AG10803 (cell line): Measurements from ENCODE around the gene PCDH9.

ENCODE experiments used
- DNase-seq: peaks from one replicate; pipeline ENCODE4 v3.0.0; 2010; ENCODE audit warnings: low read depth
- H3K4me3 ChIP-seq: 2 replicates; pipeline ENCODE4 v1.5.1; 2011; ENCODE audit warnings: mild to moderate bottlenecking, low read length, control low read depth
- TF ChIP-seq, protein P1 (sequence below): conservative IDR thresholded peaks from 2 replicates; pipeline ENCODE4 v1.5.1; 2011; ENCODE audit warnings: mild to moderate bottlenecking, low read length, control low read depth, inconsistent platforms

Gene PCDH9

GRCh38 chr13:67224148-67224846 lies 5.8 kb downstream of the PCDH9 start:
- TF ChIP-seq, protein P1, sequence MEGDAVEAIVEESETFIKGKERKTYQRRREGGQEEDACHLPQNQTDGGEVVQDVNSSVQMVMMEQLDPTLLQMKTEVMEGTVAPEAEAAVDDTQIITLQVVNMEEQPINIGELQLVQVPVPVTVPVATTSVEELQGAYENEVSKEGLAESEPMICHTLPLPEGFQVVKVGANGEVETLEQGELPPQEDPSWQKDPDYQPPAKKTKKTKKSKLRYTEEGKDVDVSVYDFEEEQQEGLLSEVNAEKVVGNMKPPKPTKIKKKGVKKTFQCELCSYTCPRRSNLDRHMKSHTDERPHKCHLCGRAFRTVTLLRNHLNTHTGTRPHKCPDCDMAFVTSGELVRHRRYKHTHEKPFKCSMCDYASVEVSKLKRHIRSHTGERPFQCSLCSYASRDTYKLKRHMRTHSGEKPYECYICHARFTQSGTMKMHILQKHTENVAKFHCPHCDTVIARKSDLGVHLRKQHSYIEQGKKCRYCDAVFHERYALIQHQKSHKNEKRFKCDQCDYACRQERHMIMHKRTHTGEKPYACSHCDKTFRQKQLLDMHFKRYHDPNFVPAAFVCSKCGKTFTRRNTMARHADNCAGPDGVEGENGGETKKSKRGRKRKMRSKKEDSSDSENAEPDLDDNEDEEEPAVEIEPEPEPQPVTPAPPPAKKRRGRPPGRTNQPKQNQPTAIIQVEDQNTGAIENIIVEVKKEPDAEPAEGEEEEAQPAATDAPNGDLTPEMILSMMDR: peak; percentile 66
- H3K4me3 ChIP-seq: peak overlapping the region; percentile 6; the same call in 1 of the 2 replicates
- DNase-seq: peak; percentile 67

DNA sequence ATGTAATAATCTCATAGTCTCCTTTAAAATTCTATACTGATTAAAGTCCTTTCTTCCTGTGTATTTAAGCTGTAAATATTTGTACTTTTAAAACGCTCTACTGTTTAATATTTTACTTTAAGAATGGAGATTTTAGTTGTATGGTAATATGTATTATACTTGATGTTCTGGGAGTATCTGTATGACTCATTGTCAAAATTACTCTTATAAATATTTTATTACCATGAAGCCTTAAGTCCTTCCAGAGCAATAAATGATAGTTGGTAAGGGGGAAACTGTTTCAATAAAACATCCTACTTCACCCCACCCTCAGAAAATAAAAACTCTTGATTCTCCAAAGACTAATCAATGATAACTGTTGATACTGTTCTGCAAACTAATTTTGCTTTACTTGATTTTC lies 6.4 kb downstream of the PCDH9 start:
- DNase-seq: no peak
- TF ChIP-seq, protein P1: no peak
- no peak overlapping the region for H3K4me3 ChIP-seq

- H3K4me3 ChIP-seq: no peak overlapping the region
- TF ChIP-seq, protein P1: no peak
- DNase-seq: peak; percentile 26
These were observed 7.1 kb downstream of the PCDH9 start for GRCh38 chr13:67223024-67223423.

DNA sequence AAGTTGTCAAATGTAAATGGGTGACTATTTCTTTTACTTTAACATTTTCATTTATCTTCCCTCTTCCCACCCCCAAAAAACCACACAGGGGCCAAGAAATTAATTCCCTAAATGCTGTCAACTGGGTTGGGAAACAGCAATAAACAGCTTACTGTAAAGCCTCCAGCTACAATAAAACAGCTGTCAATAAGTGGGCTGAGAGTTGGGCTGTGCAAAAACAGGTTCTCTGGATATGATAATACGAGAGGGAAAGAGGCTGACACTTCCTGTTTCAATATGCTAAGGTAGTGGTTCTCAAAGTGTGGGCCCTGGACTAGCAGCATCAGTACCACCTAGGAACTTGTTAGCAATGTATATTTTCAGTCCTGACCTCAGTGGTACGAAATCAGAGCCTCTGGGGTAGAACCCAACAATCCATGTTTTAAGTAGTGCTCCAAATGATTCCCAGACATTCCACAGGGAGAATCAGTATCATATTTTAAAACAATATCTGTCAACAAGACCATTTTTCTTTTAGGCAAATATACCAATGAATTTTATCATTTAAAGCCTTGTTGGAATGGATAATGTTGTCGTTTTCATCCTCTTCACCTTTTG lies 8.4 kb downstream of the PCDH9 start:
- H3K4me3 ChIP-seq: no peak overlapping the region
- TF ChIP-seq, protein P1: no peak
- DNase-seq: no peak

DNA sequence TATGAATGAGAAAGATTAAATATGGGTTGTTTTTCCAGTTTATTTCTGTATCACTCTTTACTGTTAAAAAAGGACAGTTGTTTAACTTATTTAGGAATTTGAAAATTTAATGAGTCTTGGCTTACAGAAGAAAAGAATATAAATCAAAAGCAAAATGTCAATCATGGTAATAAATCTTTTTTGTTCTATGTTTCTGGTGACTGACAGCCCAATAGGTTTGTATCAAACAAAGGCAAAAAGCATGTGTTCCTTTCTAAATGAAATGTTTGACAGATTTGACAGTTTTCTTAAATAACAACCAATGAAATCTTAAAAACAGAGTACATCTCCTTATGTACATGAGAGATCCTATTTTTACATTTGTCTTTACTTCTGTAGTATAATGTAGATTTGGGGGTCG lies 11.0 kb downstream of the PCDH9 start:
- TF ChIP-seq, protein P1: no peak
- H3K4me3 ChIP-seq: no peak overlapping the region
- DNase-seq: no peak

DNA sequence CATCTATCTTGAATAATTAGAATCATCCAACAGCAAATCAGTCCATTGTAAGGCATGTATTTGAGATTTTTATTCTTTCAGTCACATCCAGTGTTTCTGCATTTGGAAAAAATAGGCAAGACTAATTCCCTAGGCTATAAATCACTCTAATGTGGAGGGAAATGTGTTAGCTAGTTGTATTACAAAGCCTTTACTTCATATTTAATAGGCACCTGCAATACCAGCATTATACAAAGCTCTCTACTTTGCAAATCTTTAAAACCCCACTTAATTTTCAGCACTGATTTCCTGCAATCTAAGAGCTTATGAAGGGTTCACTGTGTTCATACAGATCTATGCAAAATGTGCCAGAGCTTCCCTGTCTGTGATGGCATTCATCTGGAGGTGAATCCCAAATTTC lies 12.3 kb downstream of the PCDH9 start:
- TF ChIP-seq, protein P1: no peak
- no peak for DNase-seq

GRCh38 chr13:67216864-67217263 lies 13.3 kb downstream of the PCDH9 start:
- no peak overlapping the region for H3K4me3 ChIP-seq
- TF ChIP-seq, protein P1: no peak
- DNase-seq: no peak

More for the DNA sequence above, 12.3 kb downstream of the PCDH9 start:
- no peak overlapping the region for H3K4me3 ChIP-seq
